ENCODE data around the gene GALM.
"Not testable (repeated sequence)": the region's sequence is repeated elsewhere in the genome, so short reads cannot be mapped to it uniquely, and the experiment has no call there.

GALM gene

DNA sequence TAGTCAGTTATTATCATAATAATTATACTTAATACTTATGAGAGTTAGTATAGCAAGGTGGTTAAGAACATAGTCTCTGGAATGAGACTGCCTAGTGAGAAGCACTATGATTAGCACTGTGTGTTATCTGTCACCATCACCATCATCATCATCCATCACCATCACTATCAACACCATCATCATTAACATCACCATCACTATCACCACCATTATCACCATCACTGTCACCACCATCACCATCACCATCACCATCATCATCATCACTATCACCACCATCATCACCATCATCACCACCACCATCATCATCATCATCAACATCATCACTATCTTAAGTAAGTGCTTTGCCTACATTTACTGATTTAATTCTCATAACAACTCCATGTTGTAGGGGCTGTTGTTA is 45.6 kb downstream of the GALM start:
- no peak for DNase-seq (ENCODE audit: low spot score)

GRCh38 chr2:38712413-38712812 is 46.5 kb downstream of the GALM start:
- DNase-seq (ENCODE audit: low spot score) = no peak

GRCh38 chr2:38712871-38713270 is 47.0 kb downstream of the GALM start:
- DNase-seq (ENCODE audit: low spot score) = no peak

DNA sequence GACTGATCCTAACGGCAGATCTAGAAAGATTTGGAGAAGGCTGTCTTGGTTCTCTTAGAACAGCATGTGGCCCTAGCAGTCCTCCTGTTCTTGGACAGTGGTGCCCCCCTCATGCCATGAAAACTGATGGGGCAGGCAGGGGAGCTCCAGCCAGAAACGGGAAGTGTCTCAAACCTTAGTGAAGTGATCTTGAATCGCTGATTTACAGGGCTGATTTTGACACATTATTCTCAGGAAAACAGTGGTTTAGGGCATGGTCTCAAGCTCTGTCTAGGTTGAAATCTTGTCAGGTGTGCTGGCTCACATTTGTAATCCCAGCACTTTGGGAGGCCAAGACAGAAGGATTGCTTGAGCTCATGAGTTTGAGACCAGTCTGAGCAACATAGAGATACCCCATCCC is 47.4 kb downstream of the GALM start:
- no peak for DNase-seq (ENCODE audit: low spot score)

DNA sequence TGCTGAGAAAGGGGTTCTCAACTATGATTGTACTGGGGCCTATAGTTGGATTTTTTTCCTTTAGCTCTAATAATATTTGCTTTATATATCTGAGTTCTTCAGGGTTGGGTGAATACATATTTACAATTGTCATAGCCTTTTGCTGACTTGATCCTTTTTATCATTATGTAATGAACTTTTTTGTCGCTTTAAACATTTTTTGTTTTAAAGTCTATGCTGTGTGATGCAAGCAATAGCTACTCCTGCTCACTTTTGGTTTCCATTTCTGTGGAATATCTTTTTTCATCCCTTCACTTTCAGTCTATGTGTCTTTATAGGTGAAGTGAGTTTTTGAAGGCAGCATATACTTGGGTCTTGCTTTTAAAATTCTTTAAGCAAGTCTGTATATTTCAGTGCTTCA is 49.0 kb downstream of the GALM start:
- DNase-seq (ENCODE audit: low spot score) = not testable (repeated sequence)

DNA sequence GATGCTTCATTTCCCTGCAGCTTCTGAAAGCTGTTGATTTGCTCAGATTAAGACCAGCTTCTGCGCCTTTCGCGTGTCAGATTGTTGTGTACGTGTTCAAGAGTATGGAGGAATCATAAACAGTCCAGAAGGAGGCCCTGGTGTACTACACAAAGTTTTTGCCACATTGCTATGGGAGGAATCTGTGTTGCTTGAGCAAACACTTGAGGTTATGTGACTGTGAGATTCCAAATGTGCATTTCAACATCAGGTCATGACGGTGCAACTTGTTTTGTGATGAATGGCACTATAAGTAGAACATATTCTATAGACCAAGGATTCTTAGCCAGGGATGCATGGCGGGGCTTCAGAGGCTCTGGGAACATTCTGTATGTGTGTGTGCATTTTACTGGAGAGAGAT is 50.3 kb downstream of the GALM start:
- no peak for DNase-seq (ENCODE audit: low spot score)

DNA sequence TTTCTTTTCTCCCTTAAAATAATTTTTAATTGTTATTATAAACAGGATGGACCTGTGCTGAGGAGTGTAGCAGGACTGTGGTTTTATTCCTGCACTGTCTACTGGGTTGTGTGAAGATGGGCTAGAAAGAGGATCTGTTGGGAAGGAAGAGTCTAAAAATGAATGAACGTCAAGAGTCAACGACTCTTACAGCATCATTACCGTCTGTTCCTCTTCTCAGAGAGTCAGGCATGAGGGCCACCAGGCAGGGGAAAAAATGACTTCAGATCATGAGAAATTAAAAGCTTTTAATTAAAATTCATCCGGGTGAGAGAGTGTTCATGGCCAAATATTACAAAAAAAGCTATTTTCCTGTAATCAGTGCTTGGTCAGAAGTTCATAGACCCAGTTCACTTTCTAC is 52.7 kb downstream of the GALM start:
- no peak for DNase-seq (ENCODE audit: low spot score)

DNA sequence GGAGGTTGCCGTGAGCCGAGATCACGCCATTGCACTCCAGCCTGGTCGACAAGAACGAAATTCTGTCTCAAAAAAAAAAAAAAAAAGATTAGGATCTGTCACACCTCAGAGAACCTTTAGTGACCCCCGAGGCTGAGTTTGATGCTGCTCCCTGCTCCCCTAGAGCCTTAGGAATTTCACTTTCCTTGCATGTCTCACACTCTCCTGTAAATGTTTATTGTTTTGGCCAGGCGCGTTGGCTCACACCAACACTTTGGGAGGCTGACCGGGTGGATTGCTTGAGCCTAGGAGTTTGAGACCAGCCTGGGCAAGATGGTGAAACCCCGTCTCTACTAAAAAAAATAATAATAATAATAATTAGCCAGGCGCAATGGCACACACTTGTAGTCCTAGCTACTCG is 53.8 kb downstream of the GALM start:
- DNase-seq (ENCODE audit: low spot score) = no peak

DNA sequence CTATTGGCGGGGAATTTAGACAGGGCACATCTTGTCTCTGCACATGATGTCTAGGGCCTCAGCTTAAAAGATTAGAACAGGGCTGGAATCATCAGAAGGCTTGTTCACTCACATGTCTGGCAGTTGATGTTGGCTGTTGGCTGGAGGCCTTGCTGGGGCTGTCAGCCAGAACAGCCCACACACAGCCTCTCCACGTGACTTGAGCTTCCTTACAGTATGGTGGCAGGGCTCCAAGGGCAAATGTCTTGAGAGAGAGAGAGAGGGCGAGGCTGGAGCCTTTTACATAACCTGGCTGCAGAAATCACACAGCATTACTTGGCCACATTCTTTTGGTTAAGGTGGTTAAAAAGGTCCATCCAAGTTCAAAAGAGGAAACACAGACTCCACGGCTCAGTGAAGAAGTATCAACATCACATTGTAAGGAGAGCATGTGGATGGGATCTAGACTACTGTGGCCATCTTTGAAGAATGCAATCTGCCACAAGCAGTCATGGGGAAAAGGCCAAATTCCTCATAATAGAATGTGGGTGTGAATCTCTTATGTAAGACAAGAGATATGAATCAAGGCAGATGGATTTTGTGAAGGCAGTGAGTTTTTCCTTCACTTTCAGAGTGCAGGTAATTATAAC is 54.8 kb downstream of the GALM start:
- DNase-seq (ENCODE audit: low spot score) = no peak

- no peak for DNase-seq (ENCODE audit: low spot score)
These were observed 56.6 kb downstream of the GALM start for GRCh38 chr2:38722271-38723061.

- no peak for DNase-seq (ENCODE audit: low spot score)
These were observed 57.3 kb downstream of the GALM start for GRCh38 chr2:38723173-38723572.

DNA sequence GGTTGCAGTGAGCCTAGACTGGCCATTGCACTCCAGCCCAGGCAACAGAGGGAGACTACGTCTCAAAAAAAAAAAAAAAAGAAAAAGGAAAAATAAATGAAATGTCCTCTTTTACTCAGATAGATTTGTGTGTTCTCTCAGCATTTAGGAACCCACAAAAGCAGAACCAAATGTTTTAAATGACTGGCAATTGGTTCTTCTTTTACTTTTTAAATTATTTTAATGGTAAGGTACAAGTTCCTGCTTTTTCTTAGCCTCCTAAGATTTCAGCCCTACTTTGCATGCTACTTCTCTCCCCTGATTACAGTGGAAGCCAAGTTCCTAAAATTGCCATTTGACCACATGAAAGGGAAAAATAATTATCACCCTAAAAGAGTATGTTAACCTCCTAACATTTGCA is 61.7 kb downstream of the GALM start:
- DNase-seq (ENCODE audit: low spot score) = no peak

DNA sequence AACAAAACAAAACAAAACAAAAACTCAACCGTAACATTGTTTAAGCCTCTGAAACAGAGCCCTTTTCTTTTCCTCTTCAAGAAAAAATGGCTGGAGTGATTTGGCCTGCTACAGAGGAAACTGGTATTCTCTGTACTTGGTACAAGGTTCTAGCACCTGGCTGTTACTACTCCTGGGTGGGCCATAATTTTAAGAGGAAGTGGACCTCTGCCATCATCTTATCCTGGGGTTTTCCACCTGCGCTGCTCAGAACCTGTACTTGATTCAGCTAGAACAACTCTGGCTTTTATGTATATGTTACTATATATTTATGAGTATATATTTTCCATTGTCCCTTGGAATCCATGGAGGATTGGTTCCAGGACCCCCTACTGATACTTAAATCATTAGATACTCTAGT is 62.8 kb downstream of the GALM start:
- DNase-seq (ENCODE audit: low spot score) = no peak

GRCh38 chr2:38731090-38731489 is 65.2 kb downstream of the GALM start:
- no peak for DNase-seq (ENCODE audit: low spot score)

DNA sequence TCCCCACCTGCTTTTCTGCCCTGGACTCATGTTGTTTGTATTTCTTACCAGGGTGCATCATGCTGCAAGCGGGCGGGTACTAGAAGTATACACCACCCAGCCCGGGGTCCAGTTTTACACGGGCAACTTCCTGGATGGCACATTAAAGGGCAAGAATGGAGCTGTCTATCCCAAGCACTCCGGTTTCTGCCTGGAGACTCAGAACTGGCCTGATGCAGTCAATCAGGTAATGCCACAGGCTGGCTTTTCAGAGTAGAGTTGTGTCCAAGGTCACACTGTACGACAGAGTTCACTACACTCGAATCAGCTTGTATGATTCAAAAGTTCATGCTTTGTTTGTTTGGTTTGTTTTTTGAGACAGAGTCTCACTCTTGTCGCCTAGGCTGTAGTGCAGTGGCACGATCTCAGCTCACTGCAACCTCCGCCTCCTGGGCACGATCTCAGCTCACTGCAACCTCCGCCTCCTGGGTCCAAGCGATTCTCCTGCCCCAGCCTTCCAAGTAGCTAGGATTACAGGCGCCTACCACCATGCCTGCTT is 65.8 kb downstream of the GALM start:
- DNase-seq (ENCODE audit: low spot score) = no peak

- no peak for DNase-seq (ENCODE audit: low spot score)
These were observed 67.5 kb downstream of the GALM start for GRCh38 chr2:38733300-38733971.

- no peak for DNase-seq (ENCODE audit: low spot score)
These were observed 68.6 kb downstream of the GALM start for GRCh38 chr2:38734299-38735058.

DNA sequence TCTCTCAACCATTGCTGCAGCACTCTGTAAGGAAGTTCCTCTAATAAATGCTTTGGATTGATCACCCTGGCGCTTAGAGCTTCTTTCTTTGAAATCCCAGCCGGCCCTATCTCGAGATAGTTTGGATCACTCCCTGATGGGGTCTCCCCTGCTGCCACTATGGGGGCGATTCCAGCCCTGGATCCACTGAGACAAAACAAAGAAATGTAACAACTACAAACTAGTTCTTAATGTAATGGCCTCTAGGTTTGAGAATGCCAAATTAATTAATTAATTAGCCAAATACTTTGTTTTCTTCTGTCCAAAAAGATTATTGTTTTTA is 70.0 kb downstream of the GALM start:
- DNase-seq (ENCODE audit: low spot score) = no peak

- peak; percentile 37 for DNase-seq (ENCODE audit: low spot score)
These were observed 71.2 kb downstream of the GALM start for GRCh38 chr2:38737000-38737698.

- DNase-seq (ENCODE audit: low spot score) = no peak
These were observed 72.0 kb downstream of the GALM start for GRCh38 chr2:38737925-38738324.

DNA sequence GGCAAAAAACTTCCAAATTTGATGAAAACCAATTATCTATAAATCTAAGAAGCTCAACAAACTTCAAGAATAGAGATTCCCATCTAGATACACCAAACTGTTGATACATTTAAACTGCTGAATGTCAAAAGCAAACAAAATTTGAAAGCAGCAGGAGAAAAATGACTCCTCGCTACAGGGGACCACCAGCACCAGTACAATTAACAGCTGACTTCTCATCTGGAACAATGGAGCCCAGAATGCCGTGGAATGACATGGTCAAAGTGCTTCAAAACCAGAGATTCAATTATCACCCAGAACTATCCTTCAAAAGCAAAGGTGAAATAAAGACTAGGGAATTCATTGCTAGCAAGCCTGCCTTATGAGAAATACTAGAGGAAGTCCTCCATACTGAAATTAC is 73.6 kb downstream of the GALM start:
- no peak for DNase-seq (ENCODE audit: low spot score)
